T-cell (primary cell): ENCODE results near the gene CPNE4. TPM values are rescaled to one million over a fixed set of nuclear protein-coding genes. Genes with fewer than 3 reads are reported as not detected.
"Not testable (repeated sequence)": the region's sequence is repeated elsewhere in the genome, so short reads cannot be mapped to it uniquely, and the experiment has no call there.

Experiments
- ATAC-seq, 4 experiments: fragments of 200-7000 bp in 3 of 4; fragments of 150-1000 bp in 1 of 4; cut with Tn5 transposase; replicated peaks in 1 of 4; 1 replicate in 3 of 4; 2 replicates in 1 of 4; pipeline ENCODE4 v1.10.0; 2021; ENCODE audit warnings: moderate library complexity in 3 of 4, mild to moderate bottlenecking in 2 of 4, moderate number of reproducible peaks in 1 of 4
- CTCF ChIA-PET, 2 donors: fragments of 300-600 bp; sonication (Branson Sonifier 250); formaldehyde crosslinking; loops; one replicate each; lab custom pipeline; 2022; ENCODE audit warnings: antibody characterized with exemption in 2 of 2; lab: Charles Lee
- POLR2A ChIA-PET, 2 donors: fragments of 300-600 bp; sonication (Branson Sonifier 250); formaldehyde crosslinking; loops; one replicate each; lab custom pipeline; 2022; ENCODE audit warnings: antibody characterized with exemption in 2 of 2; lab: Charles Lee
- DNase-seq, 35 experiments: peaks; one replicate each; pipeline versions ENCODE4 v3.0.0 to v3.0.0-alpha.2; 2013 to 2023
- H3K27ac ChIP-seq: one replicate; pipeline ENCODE4 v1.5.1; 2013; ENCODE audit warnings: low read length
- H3K27me3 ChIP-seq, 2 experiments: replicated peaks in 1 of 2; 1 replicate in 1 of 2; 2 replicates in 1 of 2; pipeline versions ENCODE4 v1.6.1 to v1.7.0; 2013; ENCODE audit warnings: low read length in 1 of 2, mixed read lengths in 1 of 2; ENCODE audit not compliant: control insufficient read depth in 2 of 2, insufficient read depth in 2 of 2; ENCODE audit errors: extremely low read depth in 1 of 2
- H3K36me3 ChIP-seq, 2 donors: 1 replicate in 1 of 2; 2 replicates in 1 of 2; pipeline versions ENCODE4 v1.6.1 to v1.7.0; 2013; ENCODE audit warnings: low read length in 1 of 2; ENCODE audit not compliant: control insufficient read depth in 2 of 2, insufficient read depth in 1 of 2; ENCODE audit errors: extremely low read depth in 1 of 2
- H3K4me1 ChIP-seq, 2 experiments: 1 replicate in 1 of 2; 2 replicates in 1 of 2; pipeline versions ENCODE4 v1.6.1 to v1.7.0; 2013; ENCODE audit warnings: low read length in 2 of 2, mixed read lengths in 1 of 2; ENCODE audit not compliant: insufficient read depth in 2 of 2, control insufficient read depth in 1 of 2; ENCODE audit errors: extremely low read depth in 1 of 2
- H3K4me3 ChIP-seq, 2 donors: 1 replicate in 1 of 2; 2 replicates in 1 of 2; pipeline versions ENCODE4 v1.5.1 to v1.7.0; 2013; ENCODE audit warnings: mild to moderate bottlenecking in 2 of 2, low read length in 1 of 2, moderate library complexity in 1 of 2; ENCODE audit not compliant: control insufficient read depth in 1 of 2; ENCODE audit errors: extremely low read depth in 1 of 2
- H3K9me3 ChIP-seq: 2 replicates; pipeline ENCODE4 v1.7.0; 2013
- H3K27ac Mint-ChIP-seq, 2 donors: one replicate each; pipeline ENCODE4 v1.8.0; 2020 to 2021; ENCODE audit warnings: mild to moderate bottlenecking in 2 of 2, mixed read lengths in 2 of 2
- H3K27me3 Mint-ChIP-seq, 2 donors: one replicate each; pipeline ENCODE4 v1.8.0; 2021 to 2022; ENCODE audit warnings: mixed read lengths in 2 of 2
- H3K36me3 Mint-ChIP-seq: one replicate; pipeline ENCODE4 v1.8.0; 2021; ENCODE audit warnings: mixed read lengths
- H3K4me1 Mint-ChIP-seq, 3 donors: one replicate each; pipeline ENCODE4 v1.8.0; 2020 to 2022; ENCODE audit warnings: mixed read lengths in 3 of 3, mild to moderate bottlenecking in 1 of 3
- H3K4me3 Mint-ChIP-seq, 3 donors: one replicate each; pipeline ENCODE4 v1.8.0; 2020 to 2022; ENCODE audit warnings: mild to moderate bottlenecking in 3 of 3, mixed read lengths in 3 of 3, moderate library complexity in 3 of 3
- H3K9me3 Mint-ChIP-seq, 3 donors: one replicate each; pipeline ENCODE4 v1.8.0; 2020 to 2022; ENCODE audit warnings: mixed read lengths in 3 of 3
- WGBS: methylation state at CpG from one replicate; pipeline ENCODE4 v1.1.5; 2013; ENCODE audit warnings: missing lambda C conversion rate; ENCODE audit not compliant: insufficient coverage; 5-methylcytosine and 5-hydroxymethylcytosine counted together
- total RNA-seq, 35 experiments: library from RNA in 6 of 35; stranded (reverse) in 6 of 35; fragments of 120-200 nt in 1 of 35; gene quantifications; one replicate each; pipeline versions ENCODE4 v1.2.1 to v1.2.4 and lab custom pipeline; 2013 to 2026

CPNE4 gene
- total RNA-seq, 5 donors from 2014 or later (not counting 1 experiment from before 2014, with no cell fraction given) = not detected

DNA sequence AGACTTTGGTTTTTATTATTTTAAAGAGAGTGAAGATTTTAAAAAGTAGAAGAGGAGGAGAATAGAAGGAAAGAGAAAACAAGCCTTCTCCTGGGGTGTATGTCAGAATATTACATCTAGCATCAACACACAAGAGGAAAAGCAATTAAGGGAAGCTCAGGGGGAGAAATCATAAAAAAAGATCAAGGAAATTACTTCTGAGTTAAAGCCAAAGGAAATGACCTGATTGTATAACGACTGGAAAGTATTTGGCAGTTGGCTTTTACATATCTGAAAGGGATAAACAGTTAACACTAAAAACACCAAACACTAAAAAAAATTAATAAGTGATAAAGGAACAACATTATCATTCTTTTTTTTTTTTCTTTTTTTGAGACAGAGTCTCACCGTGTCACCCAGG is 58.4 kb downstream of the CPNE4 start:
- H3K27me3 Mint-ChIP-seq = peaks cover 0 to 4% of the 10 kb centered on the region in 2 donors
- Histone ChIP-seq H3K4me1 (no peaks in the 10 kb centered on the region), H3K27me3 (peaks cover 0 to under 1% of the 10 kb centered on the region in 2 experiments), H3K36me3 (no peaks in the 10 kb centered on the region), H3K27ac (no peak overlapping the region), H3K9me3 (no peaks in the 10 kb centered on the region), H3K4me3 (no peak overlapping the region)
- ChIA-PET POLR2A (no interaction called here), CTCF (no interaction called here)
- H3K9me3 Mint-ChIP-seq = peaks cover 8 to 19% (median 9%) of the 10 kb centered on the region in 3 donors
- DNase-seq (no peak), ATAC-seq (no peak)
- no peaks in the 10 kb centered on the region for H3K36me3 Mint-ChIP-seq
- no peaks in the 10 kb centered on the region for H3K4me1 Mint-ChIP-seq
- no CpG with 5 or more reads among the region's 2 CpGs for WGBS
- H3K27ac Mint-ChIP-seq = no peak overlapping the region
- no peak overlapping the region for H3K4me3 Mint-ChIP-seq

DNA sequence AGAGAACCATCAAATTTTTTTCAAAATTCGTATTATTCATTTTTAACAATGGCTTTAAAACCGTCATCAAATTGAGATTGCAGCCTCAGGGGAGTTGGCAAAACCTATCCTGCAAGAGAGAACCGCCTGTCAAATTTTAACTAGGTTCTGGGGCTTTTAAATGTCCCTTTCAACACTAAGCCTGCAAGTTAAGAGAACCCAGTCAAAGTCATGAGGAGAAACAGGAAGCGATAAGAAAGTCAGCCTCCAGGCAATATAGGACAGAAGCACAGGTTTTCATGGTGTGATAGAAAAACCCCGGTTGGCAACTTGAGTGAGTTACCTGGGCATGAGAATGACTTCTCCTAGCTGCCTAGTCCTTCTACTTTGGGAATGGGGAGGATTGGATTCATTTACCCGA is 59.8 kb downstream of the CPNE4 start:
- DNase-seq (no peak), ATAC-seq (no peak)
- Mint-ChIP-seq H3K27ac (no peak overlapping the region), H3K4me3 (no peak overlapping the region), H3K36me3 (no peaks in the 10 kb centered on the region), H3K27me3 (no peaks in the 10 kb centered on the region), H3K4me1 (no peaks in the 10 kb centered on the region), H3K9me3 (peaks cover 3 to 12% (median 9%) of the 10 kb centered on the region in 3 donors)
- POLR2A ChIA-PET = no interaction called here
- CTCF ChIA-PET = no interaction called here
- Histone ChIP-seq H3K4me1 (no peaks in the 10 kb centered on the region), H3K36me3 (no peaks in the 10 kb centered on the region), H3K9me3 (no peaks in the 10 kb centered on the region), H3K27me3 (no peaks in the 10 kb centered on the region), H3K4me3 (no peak overlapping the region), H3K27ac (no peak overlapping the region)
- 100% methylated on average over 2 of the region's 6 CpGs for WGBS

DNA sequence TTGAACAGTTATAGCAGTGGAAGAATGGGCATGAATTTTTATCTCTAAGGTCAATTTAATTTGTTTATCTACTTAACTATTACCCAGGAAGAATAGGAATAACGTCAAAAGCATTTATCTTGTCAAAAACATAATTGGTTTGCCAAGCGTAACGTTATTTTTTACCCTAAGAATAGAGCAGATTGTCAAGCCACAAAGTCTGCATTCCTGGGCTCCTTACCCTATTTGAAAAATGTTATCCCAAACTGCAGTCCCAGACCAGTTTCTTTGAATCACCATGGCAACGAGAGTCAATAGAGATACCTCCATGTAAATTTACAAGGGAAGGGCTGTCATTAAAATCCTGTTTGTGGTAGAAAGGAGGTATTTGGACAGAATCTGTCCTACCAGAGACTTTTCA is 61.1 kb downstream of the CPNE4 start:
- CTCF ChIA-PET = no interaction called here
- Histone ChIP-seq H3K9me3 (no peaks in the 10 kb centered on the region), H3K4me3 (no peak overlapping the region), H3K27ac (no peak overlapping the region), H3K27me3 (no peaks in the 10 kb centered on the region), H3K36me3 (no peaks in the 10 kb centered on the region), H3K4me1 (no peaks in the 10 kb centered on the region)
- no peaks in the 10 kb centered on the region for H3K27me3 Mint-ChIP-seq
- ATAC-seq (no peak), DNase-seq (no peak)
- peaks cover 2 to 3% (median 3%) of the 10 kb centered on the region in 3 donors for H3K9me3 Mint-ChIP-seq
- H3K36me3 Mint-ChIP-seq = no peaks in the 10 kb centered on the region
- POLR2A ChIA-PET = no interaction called here
- H3K4me3 Mint-ChIP-seq = no peak overlapping the region
- H3K4me1 Mint-ChIP-seq = no peaks in the 10 kb centered on the region
- no peak overlapping the region for H3K27ac Mint-ChIP-seq
- 60% methylated on average over 1 of the region's 4 CpGs for WGBS

DNA sequence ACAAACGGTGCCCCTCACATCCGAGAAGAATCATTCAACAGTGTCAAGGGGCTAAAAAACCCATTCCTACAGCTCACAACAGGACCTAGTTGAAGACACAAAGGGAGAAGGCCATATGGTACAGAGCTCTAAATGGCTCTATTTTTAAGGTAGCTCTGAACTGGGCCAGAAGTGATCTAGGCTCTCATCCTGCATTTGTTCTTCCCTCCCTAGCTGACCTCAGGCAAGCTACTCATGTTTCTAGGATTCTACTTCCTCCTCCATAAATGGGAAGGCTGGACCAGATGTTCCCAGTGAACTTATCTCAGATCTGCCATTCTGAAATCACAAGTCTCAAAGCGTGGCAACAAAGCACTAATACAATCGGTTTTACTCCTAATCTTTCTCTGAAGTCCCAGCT is 62.3 kb downstream of the CPNE4 start:
- Mint-ChIP-seq H3K27me3 (no peaks in the 10 kb centered on the region), H3K4me1 (no peaks in the 10 kb centered on the region), H3K9me3 (peaks cover 0 to 3% (median 0%) of the 10 kb centered on the region in 3 donors), H3K4me3 (no peak overlapping the region), H3K27ac (no peak overlapping the region), H3K36me3 (no peaks in the 10 kb centered on the region)
- no peak overlapping the region for H3K4me3 ChIP-seq
- no peak overlapping the region for H3K27ac ChIP-seq
- no peaks in the 10 kb centered on the region for H3K4me1 ChIP-seq
- H3K36me3 ChIP-seq = no peaks in the 10 kb centered on the region
- no peaks in the 10 kb centered on the region for H3K9me3 ChIP-seq
- DNase-seq = no peak
- CTCF ChIA-PET = interaction anchor here in 1 of 2 donors (1.6 kb wide), 1 partner anchor 12 kb away, joined by 3 read pairs; no protein-coding TSS in a partner anchor
- 70% methylated on average over 3 of the region's 4 CpGs for WGBS
- POLR2A ChIA-PET = no interaction called here
- H3K27me3 ChIP-seq = no peaks in the 10 kb centered on the region
- ATAC-seq = no peak

DNA sequence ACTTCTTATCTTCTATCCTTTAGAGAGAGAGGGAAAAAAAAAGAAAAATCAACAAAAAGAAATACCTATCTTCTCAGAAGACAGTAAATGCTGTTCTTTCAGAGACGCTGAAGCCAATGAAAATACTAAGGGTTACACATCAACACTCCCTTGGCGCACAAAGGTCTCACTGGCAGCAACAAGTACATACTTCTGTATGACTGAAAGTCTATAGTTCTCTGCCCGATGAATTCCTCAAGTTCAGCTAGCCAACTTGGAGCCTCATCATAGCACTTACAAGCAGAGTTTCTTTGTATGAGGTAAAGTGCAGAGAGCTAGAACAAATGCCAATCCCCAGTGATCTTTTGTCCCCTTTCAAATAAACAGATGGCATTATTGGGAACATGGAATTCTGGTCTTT is 62.7 kb downstream of the CPNE4 start:
- POLR2A ChIA-PET = interaction anchor here in 1 of 2 donors (0.7 kb wide), 1 partner anchor 25 kb away, joined by 3 read pairs; no protein-coding TSS in a partner anchor
- Histone ChIP-seq H3K4me1 (no peaks in the 10 kb centered on the region), H3K27me3 (no peaks in the 10 kb centered on the region), H3K27ac (no peak overlapping the region), H3K9me3 (no peaks in the 10 kb centered on the region), H3K36me3 (no peaks in the 10 kb centered on the region), H3K4me3 (no peak overlapping the region)
- H3K36me3 Mint-ChIP-seq = no peaks in the 10 kb centered on the region
- no peaks in the 10 kb centered on the region for H3K27me3 Mint-ChIP-seq
- no peak for ATAC-seq
- H3K27ac Mint-ChIP-seq = no peak overlapping the region
- 80% methylated on average over 1 of the region's 3 CpGs for WGBS
- H3K4me1 Mint-ChIP-seq = no peaks in the 10 kb centered on the region
- CTCF ChIA-PET = interaction anchor here in 1 of 2 donors (1.6 kb wide), 1 partner anchor 12 kb away, joined by 3 read pairs; no protein-coding TSS in a partner anchor
- H3K9me3 Mint-ChIP-seq = peaks cover 0 to 3% (median 0%) of the 10 kb centered on the region in 3 donors
- no peak overlapping the region for H3K4me3 Mint-ChIP-seq
- DNase-seq = no peak

DNA sequence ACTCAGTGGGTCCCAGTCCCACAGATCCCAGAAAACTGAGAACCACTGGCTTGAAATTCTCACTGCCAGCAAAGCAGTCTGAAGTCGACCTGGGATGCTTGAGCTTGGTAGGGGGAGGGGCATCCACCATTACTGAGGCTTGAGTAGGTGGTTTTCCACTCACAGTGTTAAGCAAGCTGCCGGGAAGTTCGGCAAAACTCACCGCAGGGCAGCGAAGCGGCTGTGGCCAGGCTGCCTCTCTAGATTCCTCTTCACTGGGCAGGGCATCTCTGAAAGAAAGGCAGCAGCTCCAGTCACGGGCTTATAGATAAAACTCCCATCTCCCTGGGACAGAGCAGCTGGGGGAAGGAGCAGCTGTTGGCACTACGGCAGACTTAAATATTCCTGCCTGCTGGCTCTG is 71.4 kb downstream of the CPNE4 start:
- not testable (repeated sequence) for H3K36me3 Mint-ChIP-seq, H3K27ac Mint-ChIP-seq

DNA sequence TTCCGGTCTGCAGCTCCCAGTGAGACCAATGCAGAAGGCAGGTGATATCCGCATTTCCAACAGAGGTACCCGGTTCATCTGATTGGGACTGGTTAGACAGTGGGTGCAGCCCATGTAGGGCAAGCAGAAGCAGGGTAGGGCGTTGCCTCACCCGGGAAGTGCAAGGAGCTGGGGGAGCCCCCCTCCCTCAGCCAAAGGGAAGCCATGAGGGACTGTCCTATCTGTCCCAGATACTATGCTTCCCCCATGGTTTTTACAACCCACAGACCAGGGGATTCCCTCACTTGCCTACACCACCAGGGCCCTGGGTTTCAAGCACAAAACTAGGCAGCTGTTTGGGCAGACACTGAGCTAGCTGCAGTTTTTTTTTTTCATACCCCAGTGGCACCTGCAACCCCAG is 71.8 kb downstream of the CPNE4 start:
- H3K9me3 Mint-ChIP-seq = peaks cover 6 to 19% (median 14%) of the 10 kb centered on the region in 3 donors
- H3K4me1 ChIP-seq = no peaks in the 10 kb centered on the region
- no peak overlapping the region for H3K4me3 Mint-ChIP-seq
- CTCF ChIA-PET = no interaction called here
- no peak overlapping the region for H3K4me3 ChIP-seq
- no peaks in the 10 kb centered on the region for H3K9me3 ChIP-seq
- no peak overlapping the region for H3K27ac Mint-ChIP-seq
- WGBS = no CpG with 5 or more reads among the region's 5 CpGs
- H3K27me3 ChIP-seq = peaks cover 0 to 5% of the 10 kb centered on the region in 2 experiments
- no peaks in the 10 kb centered on the region for H3K36me3 Mint-ChIP-seq
- POLR2A ChIA-PET = no interaction called here
- H3K4me1 Mint-ChIP-seq = no peaks in the 10 kb centered on the region
- H3K36me3 ChIP-seq = no peaks in the 10 kb centered on the region
- ATAC-seq = no peak
- H3K27me3 Mint-ChIP-seq = peaks cover 0 to 14% of the 10 kb centered on the region in 2 donors
- H3K27ac ChIP-seq = no peak overlapping the region
- no peak for DNase-seq

More for the DNA sequence above, 71.4 kb downstream of the CPNE4 start:
- H3K27me3 ChIP-seq, DNase-seq, H3K36me3 ChIP-seq, H3K4me3 ChIP-seq, H3K4me1 Mint-ChIP-seq, H3K27ac ChIP-seq, H3K9me3 ChIP-seq, ATAC-seq, H3K4me1 ChIP-seq, H3K4me3 Mint-ChIP-seq, POLR2A ChIA-PET, CTCF ChIA-PET: not testable (repeated sequence)
- 50% methylated on average over 2 of the region's 8 CpGs for WGBS
- Mint-ChIP-seq H3K9me3 (peaks cover 6 to 19% (median 14%) of the 10 kb centered on the region in 3 donors), H3K27me3 (peaks cover 0 to 14% of the 10 kb centered on the region in 2 donors)
